Metanephros (tissue), 1 donor: ENCODE results near the gene TEX13C. TPM values are rescaled to one million over a fixed set of nuclear protein-coding genes. Genes with fewer than 3 reads are reported as not detected.

Experiments
- total RNA-seq: library from RNA; depleted of rRNA; stranded (reverse); fragments of >200 nt; gene quantifications from one replicate; pipeline ENCODE4 v1.2.3, GENCODE V29; 2014

Gene TEX13C
- not detected for total RNA-seq

DNA sequence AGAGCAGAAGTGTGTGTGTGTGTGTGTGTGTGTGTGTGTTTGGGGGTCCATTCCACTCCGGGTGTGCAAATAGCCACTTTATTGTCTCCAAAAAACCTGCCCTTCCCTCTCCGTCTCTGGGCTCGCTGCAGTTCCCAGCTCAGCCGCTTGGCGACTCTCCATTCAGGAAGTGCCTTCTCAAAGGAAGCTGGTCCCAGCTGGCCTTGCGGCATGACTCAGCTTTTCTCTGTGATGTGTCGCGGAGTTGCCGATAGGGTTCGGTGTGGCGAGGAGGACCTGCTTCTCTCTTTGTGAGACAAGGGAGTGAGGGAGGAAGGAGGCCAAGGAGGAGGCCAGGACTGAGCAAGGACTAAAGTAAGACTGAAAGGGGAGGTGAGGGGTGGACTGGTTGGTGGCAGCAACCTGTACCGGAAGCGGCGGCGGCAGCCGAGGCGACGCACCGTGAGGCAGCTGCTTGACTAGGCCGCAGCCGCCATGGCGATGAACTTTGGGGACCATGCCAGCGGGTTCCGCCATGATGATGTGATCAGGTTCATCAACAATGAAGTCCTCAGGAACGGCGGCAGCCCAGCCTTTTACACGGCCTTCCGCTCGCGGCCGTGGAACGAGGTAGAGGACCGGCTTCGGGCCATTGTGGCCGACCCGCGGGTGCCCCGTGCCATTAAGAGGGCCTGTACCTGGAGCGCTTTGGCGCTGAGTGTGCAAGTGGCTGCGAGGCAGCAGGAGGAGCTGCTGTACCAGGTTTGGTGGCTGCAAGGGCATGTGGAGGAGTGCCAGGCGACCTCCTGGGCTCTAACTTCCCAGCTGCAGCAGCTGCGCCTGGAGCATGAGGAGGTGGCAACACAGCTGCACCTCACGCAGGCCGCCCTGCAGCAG is at the start of gene TEX13C:
TEX13C (plus strand) TSS at position 226 of the 876 bp plus-strand sequence; CDS start at position 475, 249 bp downstream.

